ENCODE results near the gene LTB4R2.

LTB4R2 gene

GRCh38 chr14:24299255-24300191, 10.4 kb upstream of the LTB4R2 start, which contains the start of the genes DHRS1 and NOP9:
Gene DHRS1 (minus strand): TSS chr14:24299780. CDS start chr14:24299106, 674 bp downstream.
Gene NOP9 (plus strand): TSS chr14:24299850. CDS start chr14:24299955, 105 bp downstream.
- peak; percentile 41 to 64 for DNase-seq (ENCODE audit: low read depth in 2 of 2)

GRCh38 chr14:24300326-24300980, 9.5 kb upstream of the LTB4R2 start:
- no peak for DNase-seq (ENCODE audit: low read depth in 2 of 2)

- DNase-seq (ENCODE audit: low read depth in 2 of 2), result no peak
Observed at GRCh38 chr14:24304019-24304387, 5.9 kb upstream of the LTB4R2 start.

GRCh38 chr14:24307156-24307574, 2.8 kb upstream of the LTB4R2 start:
- DNase-seq (ENCODE audit: low read depth in 2 of 2), result no peak

GRCh38 chr14:24307575-24308341, 2.2 kb upstream of the LTB4R2 start, which contains the start of gene CIDEB:
Gene CIDEB (minus strand): TSS chr14:24307977. CDS start chr14:24307858, 119 bp downstream.
- no peak for DNase-seq (ENCODE audit: low read depth in 2 of 2)

GRCh38 chr14:24308342-24309124, 1.4 kb upstream of the LTB4R2 start:
- no peak for DNase-seq (ENCODE audit: low read depth in 2 of 2)

GRCh38 chr14:24310265-24310645, 315 bp downstream of the LTB4R2 start:
- no peak for DNase-seq (ENCODE audit: low read depth in 2 of 2)

GRCh38 chr14:24310646-24311604, 985 bp downstream of the LTB4R2 start, which contains the start of gene LTB4R:
Gene LTB4R (plus strand): TSS chr14:24311502. CDS start chr14:24315652, 4,150 bp downstream.
- DNase-seq (ENCODE audit: low read depth in 2 of 2), result no peak

GRCh38 chr14:24311837-24312615, 2.1 kb downstream of the LTB4R2 start:
- no peak for DNase-seq (ENCODE audit: low read depth in 2 of 2)

- no peak for DNase-seq (ENCODE audit: low read depth in 2 of 2)
Observed at GRCh38 chr14:24312736-24313507, 3.0 kb downstream of the LTB4R2 start.

- no peak for DNase-seq (ENCODE audit: low read depth in 2 of 2)
Observed at GRCh38 chr14:24313913-24314312, 4.0 kb downstream of the LTB4R2 start.

GRCh38 chr14:24314377-24315193, 4.6 kb downstream of the LTB4R2 start:
- no peak for DNase-seq (ENCODE audit: low read depth in 2 of 2)

GRCh38 chr14:24315243-24315806, 5.4 kb downstream of the LTB4R2 start:
- no peak for DNase-seq (ENCODE audit: low read depth in 2 of 2)

- no peak for DNase-seq (ENCODE audit: low read depth in 2 of 2)
Observed at GRCh38 chr14:24315807-24316596, 6.1 kb downstream of the LTB4R2 start.

- DNase-seq (ENCODE audit: low read depth in 2 of 2), result no peak
Observed at GRCh38 chr14:24316597-24316950, 6.6 kb downstream of the LTB4R2 start.

Measured in fibroblast of skin of left biceps (primary cell).